Smooth muscle cell (in vitro differentiated cells): ENCODE data around the gene PTPRN2. TPM values are rescaled to one million over a fixed set of nuclear protein-coding genes. Genes with fewer than 3 reads are reported as not detected.

ENCODE experiments used
- DNase-seq: peaks from one replicate; lab custom pipeline; 2025; ENCODE audit not compliant: unreplicated experiment; lab: John Stamatoyannopoulos, UW
- H2AFZ ChIP-seq: fragments of 200-600 bp; sonication (generic); 2 replicates; pipeline ENCODE4 v1.6.0; 2016; ENCODE audit warnings: antibody characterized with exemption, low read depth, mild to moderate bottlenecking
- H3F3A ChIP-seq: fragments of 200-600 bp; sonication (generic); 2 replicates; pipeline ENCODE4 v1.6.0; 2017; ENCODE audit warnings: antibody characterized with exemption, low read depth
- H3K27ac ChIP-seq: fragments of 200-600 bp; sonication (generic); 2 replicates; pipeline ENCODE4 v1.5.1; 2016; ENCODE audit warnings: low read depth, mild to moderate bottlenecking
- H3K27me3 ChIP-seq: fragments of 200-600 bp; sonication (generic); 2 replicates; pipeline ENCODE4 v1.6.1; 2016; ENCODE audit warnings: low read depth, mild to moderate bottlenecking
- H3K36me3 ChIP-seq: fragments of 200-600 bp; sonication (generic); 2 replicates; pipeline ENCODE4 v1.5.1; 2016; ENCODE audit warnings: low read depth
- H3K4me1 ChIP-seq: fragments of 200-600 bp; sonication (generic); 2 replicates; pipeline ENCODE4 v1.5.1; 2016; ENCODE audit warnings: low read depth
- H3K4me2 ChIP-seq: fragments of 200-600 bp; sonication (generic); 2 replicates; pipeline ENCODE4 v1.6.0; 2016; ENCODE audit warnings: mild to moderate bottlenecking
- H3K4me3 ChIP-seq: fragments of 200-600 bp; sonication (generic); 2 replicates; pipeline ENCODE4 v1.5.1; 2016; ENCODE audit warnings: mild to moderate bottlenecking
- H3K79me2 ChIP-seq: fragments of 200-600 bp; sonication (generic); 2 replicates; pipeline ENCODE4 v1.6.0; 2016; ENCODE audit warnings: low read depth, mild to moderate bottlenecking
- H3K9ac ChIP-seq: fragments of 200-600 bp; sonication (generic); 2 replicates; pipeline ENCODE4 v1.6.0; 2016; ENCODE audit warnings: low read depth
- H3K9me3 ChIP-seq: fragments of 200-600 bp; sonication (generic); replicated peaks from 2 replicates; pipeline ENCODE4 v1.5.1; 2016; ENCODE audit warnings: low read depth
- H4K20me1 ChIP-seq: fragments of 200-600 bp; sonication (generic); 2 replicates; pipeline ENCODE4 v1.6.0; 2016; ENCODE audit warnings: low read depth
- CTCF ChIP-seq: fragments of 200-600 bp; sonication (generic); IDR thresholded peaks from 2 replicates; pipeline ENCODE4 v1.5.1; 2017; ENCODE audit warnings: borderline replicate concordance, mild to moderate bottlenecking, antibody characterized with exemption; ENCODE audit not compliant: insufficient read depth, poor library complexity, severe bottlenecking
- WGBS: methylation state at CpG from one replicate; pipeline ENCODE4 v1.1.7; 2016; ENCODE audit warnings: low lambda C conversion rate; 5-methylcytosine and 5-hydroxymethylcytosine counted together
- polyA plus RNA-seq: library from polyadenylated mRNA; unstranded; fragments of >200 nt; fragmentation: Nextera tagmentation; extraction: Ambion mirVana; gene quantifications from 2 replicates; pipeline ENCODE4 v1.2.1, GENCODE V29; 2016
- total RNA-seq: library from RNA; depleted of rRNA; stranded (reverse); fragments of >200 nt; gene quantifications from 2 replicates; pipeline ENCODE4 v1.2.3, GENCODE V29; 2014

PTPRN2 gene
- total and polyA plus RNA-seq, 2 experiments from 2014 or later = 0.09 to 0.87 TPM

GRCh38 chr7:157658851-157659412 is 928.7 kb downstream of the PTPRN2 start:
- DNase-seq = no peak

GRCh38 chr7:157657741-157658740 is 929.6 kb downstream of the PTPRN2 start:
- Histone ChIP-seq H3K9me3 (no peaks in the 10 kb centered on the region), H3K27me3 (no peaks in the 10 kb centered on the region), H3K36me3 (no peaks in the 10 kb centered on the region), H3K4me2 (no peak overlapping the region), H3K9ac (no peak overlapping the region), H2AFZ (no peak overlapping the region), H3K4me1 (no peaks in the 10 kb centered on the region), H3K27ac (no peak overlapping the region), H3K79me2 (no peaks in the 10 kb centered on the region), H4K20me1 (no peaks in the 10 kb centered on the region), H3F3A (no peaks in the 10 kb centered on the region), H3K4me3 (no peak overlapping the region)
- no peak for DNase-seq
- TF ChIP-seq CTCF = no peak
- WGBS = 94% methylated on average over 28 of the region's 29 CpGs

More at GRCh38 chr7:157658851-157659412, 928.7 kb downstream of the PTPRN2 start:
- Histone ChIP-seq H4K20me1 (no peaks in the 10 kb centered on the region), H3F3A (no peaks in the 10 kb centered on the region), H3K4me2 (no peak overlapping the region), H3K36me3 (no peaks in the 10 kb centered on the region), H3K9me3 (no peaks in the 10 kb centered on the region), H2AFZ (no peak overlapping the region), H3K79me2 (no peaks in the 10 kb centered on the region), H3K4me1 (no peaks in the 10 kb centered on the region), H3K4me3 (no peak overlapping the region), H3K27me3 (no peaks in the 10 kb centered on the region), H3K27ac (no peak overlapping the region), H3K9ac (no peak overlapping the region)
- 88% methylated on average over 23 of the region's 26 CpGs for WGBS
- no peak for TF ChIP-seq CTCF

- Histone ChIP-seq H4K20me1 (no peaks in the 10 kb centered on the region), H3K4me3 (no peak overlapping the region), H2AFZ (no peak overlapping the region), H3K9me3 (no peaks in the 10 kb centered on the region), H3K79me2 (no peaks in the 10 kb centered on the region), H3K4me2 (no peak overlapping the region), H3K27ac (no peak overlapping the region), H3K27me3 (no peaks in the 10 kb centered on the region), H3K4me1 (no peaks in the 10 kb centered on the region), H3K9ac (no peak overlapping the region), H3F3A (no peaks in the 10 kb centered on the region), H3K36me3 (no peaks in the 10 kb centered on the region)
- no peak for DNase-seq
- no peak for TF ChIP-seq CTCF
- 93% methylated on average over 31 of the region's 34 CpGs for WGBS
Measured at GRCh38 chr7:157656195-157656769, 931.3 kb downstream of the PTPRN2 start.
